GM10248 (cell line): ENCODE data around the gene SLIT1.

Experiments used
- CTCF ChIA-PET: fragments of 300-600 bp; sonication (Branson Sonifier 250); formaldehyde crosslinking; extraction: SDS; loops from one replicate; lab custom pipeline; 2021; ENCODE audit warnings: antibody characterized with exemption; lab: Yijun Ruan, JAX
- POLR2A ChIA-PET: fragments of 350-650 bp; sonication (Branson Sonifier 250); formaldehyde crosslinking; extraction: SDS; loops from one replicate; lab custom pipeline; 2020; ENCODE audit warnings: antibody characterized with exemption; lab: Yijun Ruan, JAX
- DNase-seq: peaks from one replicate; pipeline ENCODE4 v3.0.0; 2012; ENCODE audit errors: extremely low spot score
- TF ChIP-seq, protein P1 (sequence below): IDR thresholded peaks from 2 replicates; pipeline ENCODE4 v1.5.1; 2012; ENCODE audit warnings: mild to moderate bottlenecking, low read depth; ENCODE audit errors: extremely low read depth, missing control alignments, control extremely low read depth

Gene SLIT1

DNA sequence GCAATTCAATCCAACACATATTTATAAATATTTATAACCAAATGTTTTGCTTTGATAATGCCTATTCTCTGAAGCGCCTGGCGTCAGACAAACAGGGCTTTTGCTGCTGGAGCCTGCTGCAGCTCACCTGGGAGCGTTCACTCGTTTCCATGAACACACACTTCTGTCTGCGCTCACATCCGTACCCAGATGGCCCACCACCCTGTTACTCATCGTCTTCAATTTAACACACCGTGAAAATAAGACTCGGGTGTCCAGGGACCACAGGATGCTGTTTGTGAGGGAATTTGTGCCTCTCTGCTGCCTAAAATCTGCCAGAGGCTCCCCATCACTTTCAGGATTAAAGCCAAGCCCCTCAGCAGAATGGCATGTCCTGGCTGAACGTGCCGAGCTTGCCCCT lies 74.1 kb downstream of the SLIT1 start:
- no peak for DNase-seq
- CTCF ChIA-PET, result interaction anchor here (1.0 to 2.4 kb wide), 4 partner anchors 30 to 99 kb away, joined by 3 to 6 read pairs (median 5); no protein-coding TSS in a partner anchor
- POLR2A ChIA-PET, result no interaction called here
- TF ChIP-seq, protein P1, sequence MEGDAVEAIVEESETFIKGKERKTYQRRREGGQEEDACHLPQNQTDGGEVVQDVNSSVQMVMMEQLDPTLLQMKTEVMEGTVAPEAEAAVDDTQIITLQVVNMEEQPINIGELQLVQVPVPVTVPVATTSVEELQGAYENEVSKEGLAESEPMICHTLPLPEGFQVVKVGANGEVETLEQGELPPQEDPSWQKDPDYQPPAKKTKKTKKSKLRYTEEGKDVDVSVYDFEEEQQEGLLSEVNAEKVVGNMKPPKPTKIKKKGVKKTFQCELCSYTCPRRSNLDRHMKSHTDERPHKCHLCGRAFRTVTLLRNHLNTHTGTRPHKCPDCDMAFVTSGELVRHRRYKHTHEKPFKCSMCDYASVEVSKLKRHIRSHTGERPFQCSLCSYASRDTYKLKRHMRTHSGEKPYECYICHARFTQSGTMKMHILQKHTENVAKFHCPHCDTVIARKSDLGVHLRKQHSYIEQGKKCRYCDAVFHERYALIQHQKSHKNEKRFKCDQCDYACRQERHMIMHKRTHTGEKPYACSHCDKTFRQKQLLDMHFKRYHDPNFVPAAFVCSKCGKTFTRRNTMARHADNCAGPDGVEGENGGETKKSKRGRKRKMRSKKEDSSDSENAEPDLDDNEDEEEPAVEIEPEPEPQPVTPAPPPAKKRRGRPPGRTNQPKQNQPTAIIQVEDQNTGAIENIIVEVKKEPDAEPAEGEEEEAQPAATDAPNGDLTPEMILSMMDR, result no peak

DNA sequence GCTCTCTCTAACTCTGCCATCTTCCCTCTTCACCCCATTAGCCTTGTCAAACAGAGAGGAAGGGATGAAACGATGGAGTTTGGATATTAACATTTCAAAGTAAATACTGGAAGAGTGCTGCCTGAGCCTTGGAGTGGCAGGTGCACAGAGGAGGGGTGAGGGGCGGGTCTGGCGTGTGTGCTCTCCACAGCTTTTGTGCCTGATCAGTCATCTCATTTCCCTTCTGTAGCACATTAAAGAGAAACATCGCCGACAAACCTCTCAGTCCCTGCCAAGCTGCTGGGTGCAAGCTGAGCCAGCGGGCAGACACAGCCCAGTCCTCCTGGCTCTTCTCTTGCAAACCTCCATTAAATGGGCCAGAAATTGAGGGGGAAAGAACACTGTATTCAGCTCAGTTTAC lies 76.2 kb downstream of the SLIT1 start:
- no peak for DNase-seq
- TF ChIP-seq, protein P1, result no peak
- POLR2A ChIA-PET, result no interaction called here
- CTCF ChIA-PET, result interaction anchor here (1.0 to 4.2 kb wide), 2 partner anchors 37 to 101 kb away, joined by 4 to 16 read pairs; no protein-coding TSS in a partner anchor

DNA sequence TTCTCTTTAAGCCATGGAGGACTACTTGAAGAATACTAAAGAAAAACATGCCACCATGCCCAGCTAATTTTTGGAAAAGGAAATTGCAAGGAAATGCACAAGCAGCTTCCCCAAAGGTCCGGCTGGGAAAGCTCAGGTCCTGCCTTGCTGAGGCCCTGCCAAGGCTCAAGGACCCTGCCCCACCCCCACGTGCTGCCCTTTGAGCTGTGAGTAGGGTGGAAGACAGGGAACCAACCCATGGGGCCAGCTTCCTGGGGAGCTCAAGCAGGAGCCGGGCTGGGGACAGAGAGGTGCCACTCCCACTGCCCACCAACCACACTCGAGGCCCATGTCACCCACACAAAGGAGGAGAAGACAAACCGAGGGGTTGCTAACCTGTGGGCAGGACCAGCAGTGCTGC lies 78.2 kb downstream of the SLIT1 start:
- ChIA-PET CTCF (interaction anchor here (0.9 to 4.2 kb wide), 4 partner anchors 10 to 103 kb away, joined by 3 to 16 read pairs (median 6); no protein-coding TSS in a partner anchor), POLR2A (no interaction called here)
- TF ChIP-seq, protein P1, result no peak
- DNase-seq, result no peak

DNA sequence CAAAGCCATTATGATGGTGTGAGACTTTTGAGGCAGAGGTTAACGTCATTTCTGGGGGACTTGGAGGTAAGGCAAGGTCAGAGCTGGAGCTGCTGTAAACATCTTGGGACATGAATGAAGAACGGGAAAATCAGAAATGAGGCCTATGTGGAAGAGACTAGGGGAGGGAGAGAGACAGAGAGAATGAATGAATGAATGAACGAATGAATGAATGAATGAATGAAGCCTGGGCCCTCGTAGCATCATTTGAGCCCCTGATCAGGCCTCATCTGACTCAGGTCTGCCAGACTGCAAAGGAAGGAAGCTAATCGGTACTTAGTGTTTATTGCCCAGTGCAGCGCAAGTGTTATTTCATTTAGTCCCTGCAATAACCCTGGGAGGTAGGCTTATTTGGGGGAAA lies 79.6 kb downstream of the SLIT1 start:
- no peak for DNase-seq
- CTCF ChIA-PET, result interaction anchor here (0.7 to 4.2 kb wide), 3 partner anchors 10 to 33 kb away, joined by 3 to 16 read pairs (median 3); no protein-coding TSS in a partner anchor
- POLR2A ChIA-PET, result no interaction called here
- TF ChIP-seq, protein P1, result no peak

DNA sequence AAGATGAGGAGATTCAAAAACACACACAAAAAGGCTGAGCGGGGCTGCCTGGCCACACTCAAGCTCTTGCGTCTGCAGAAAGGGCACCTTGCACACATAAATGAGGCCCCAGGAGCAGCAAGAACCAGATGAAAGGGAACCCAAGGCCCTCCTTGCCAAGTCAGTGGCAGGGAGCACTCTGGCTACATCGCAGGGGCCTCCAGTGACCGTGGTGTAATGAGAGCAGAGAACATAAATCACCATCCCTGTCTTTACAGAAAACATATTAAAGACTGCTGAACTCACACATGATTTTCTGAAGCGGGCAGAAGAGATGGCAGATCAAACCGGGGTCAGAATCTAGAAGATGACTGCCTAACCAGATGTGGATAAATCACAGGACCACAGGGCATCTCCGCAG lies 80.5 kb downstream of the SLIT1 start:
- ChIA-PET POLR2A (no interaction called here), CTCF (interaction anchor here (4.2 kb wide), 1 partner anchor 33 kb away, joined by 16 read pairs; no protein-coding TSS in a partner anchor)
- DNase-seq, result no peak
- TF ChIP-seq, protein P1, result no peak

DNA sequence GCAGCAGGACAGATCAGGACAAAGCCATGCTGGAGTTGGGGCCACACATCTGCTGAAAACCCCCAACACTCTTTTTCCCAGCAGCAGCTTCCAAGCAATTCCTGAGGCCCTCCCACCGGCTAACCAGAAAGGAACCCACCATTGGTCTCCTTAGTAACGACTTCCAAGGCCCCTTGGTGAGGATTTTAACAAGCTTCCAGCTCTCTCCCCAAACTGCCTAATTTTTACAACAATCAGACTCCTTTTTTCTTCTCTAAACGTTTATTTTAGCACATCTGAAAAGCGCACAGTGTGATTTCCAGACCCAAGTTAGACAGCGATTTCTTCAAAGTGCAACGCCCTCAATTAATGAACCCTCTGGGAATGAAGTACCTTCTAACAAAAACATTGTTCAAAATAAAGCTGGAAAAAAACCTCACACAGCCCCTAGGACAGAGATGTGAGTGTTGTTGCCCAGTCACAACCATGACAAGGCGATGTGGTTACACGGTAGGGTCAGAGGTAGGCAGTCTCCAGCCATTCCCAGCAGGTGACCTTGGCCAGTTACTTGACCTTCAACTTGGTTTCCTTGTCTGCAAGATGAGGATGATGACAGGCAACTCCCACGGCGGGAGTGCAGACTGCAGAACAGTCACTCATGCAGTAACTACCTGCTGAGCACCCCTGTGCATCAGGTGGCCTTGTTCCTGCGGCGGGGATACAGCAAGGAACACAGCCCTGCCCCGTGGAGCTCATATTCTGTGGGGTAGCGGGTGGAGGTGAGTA lies 82.3 kb downstream of the SLIT1 start:
- ChIA-PET CTCF (interaction anchor here (0.8 to 2.1 kb wide), 6 partner anchors 10 to 107 kb away, joined by 3 to 9 read pairs (median 4); no protein-coding TSS in a partner anchor), POLR2A (no interaction called here)

More for the DNA sequence above, 82.3 kb downstream of the SLIT1 start:
- TF ChIP-seq, protein P1, result no peak
- no peak for DNase-seq
